NT2/D1 (cell line): Measurements from ENCODE around the gene GRM7.

Source experiments
- SUZ12 ChIP-seq: IDR thresholded peaks from 2 replicates; pipeline ENCODE4 v1.6.1; 2011; ENCODE audit not compliant: insufficient read length, insufficient read depth; ENCODE audit errors: extremely low read depth
- YY1 ChIP-seq: IDR thresholded peaks from 2 replicates; pipeline ENCODE4 v1.6.1; 2011; ENCODE audit not compliant: insufficient read length, insufficient read depth
- ZNF274 ChIP-seq: IDR thresholded peaks from 2 replicates; pipeline ENCODE4 v1.6.1; 2011; ENCODE audit warnings: mild to moderate bottlenecking, low read depth, low read length

- TF ChIP-seq ZNF274 (no peak), SUZ12 (no peak), YY1 (no peak)
Measured at GRCh38 chr3:7437231-7437630, 576.3 kb downstream of the GRM7 start.
